T-helper 1 cell (primary cell): ENCODE data around the gene IFI44.

Source experiments
- DNase-seq, 5 donors: peaks; one replicate each; pipeline ENCODE4 v3.0.0-alpha.2; 2012 to 2020

IFI44 gene

GRCh38 chr1:78652019-78652560 is 2.5 kb downstream of the IFI44 start:
- DNase-seq, result no peak

GRCh38 chr1:78658901-78659300 is 9.3 kb downstream of the IFI44 start:
- DNase-seq, result no peak

- no peak for DNase-seq
Measured at GRCh38 chr1:78663923-78664322, 14.3 kb downstream of the IFI44 start.

GRCh38 chr1:78664763-78665162 is 15.1 kb downstream of the IFI44 start:
- DNase-seq, result no peak

- no peak for DNase-seq
Measured at GRCh38 chr1:78665809-78666208, 16.2 kb downstream of the IFI44 start.

- DNase-seq, result no peak
Measured at GRCh38 chr1:78667939-78668338, 18.3 kb downstream of the IFI44 start.

- no peak for DNase-seq
Measured at GRCh38 chr1:78668427-78668826, 18.8 kb downstream of the IFI44 start.

- DNase-seq, result no peak
Measured at GRCh38 chr1:78672428-78672827, 22.8 kb downstream of the IFI44 start.

GRCh38 chr1:78673120-78673519 is 23.5 kb downstream of the IFI44 start:
- no peak for DNase-seq

GRCh38 chr1:78676347-78676982 is 26.8 kb downstream of the IFI44 start:
- peak in 4 of 5 donors; percentile 34 to 61 (median 46) for DNase-seq

- DNase-seq, result no peak
Measured at GRCh38 chr1:78676993-78677392, 27.4 kb downstream of the IFI44 start.

- no peak for DNase-seq
Measured at GRCh38 chr1:78677788-78678187, 28.2 kb downstream of the IFI44 start.

GRCh38 chr1:78678324-78678723 is 28.7 kb downstream of the IFI44 start:
- DNase-seq, result peak in 1 of 5 donors; percentile 11

GRCh38 chr1:78681265-78681664 is 31.6 kb downstream of the IFI44 start:
- DNase-seq, result no peak

- DNase-seq, result no peak
Measured at GRCh38 chr1:78682496-78682895, 32.9 kb downstream of the IFI44 start.

GRCh38 chr1:78683079-78683478 is 33.4 kb downstream of the IFI44 start:
- DNase-seq, result no peak

GRCh38 chr1:78687315-78687714 is 37.7 kb downstream of the IFI44 start:
- DNase-seq, result no peak

- no peak for DNase-seq
Measured at GRCh38 chr1:78687914-78688313, 38.3 kb downstream of the IFI44 start.

GRCh38 chr1:78688697-78689096 is 39.1 kb downstream of the IFI44 start:
- no peak for DNase-seq

GRCh38 chr1:78690516-78690915 is 40.9 kb downstream of the IFI44 start:
- DNase-seq, result no peak

- DNase-seq, result no peak
Measured at GRCh38 chr1:78691995-78692747, 42.5 kb downstream of the IFI44 start.

- DNase-seq, result no peak
Measured at GRCh38 chr1:78699813-78700212, 50.2 kb downstream of the IFI44 start.

GRCh38 chr1:78702426-78702825 is 52.8 kb downstream of the IFI44 start:
- no peak for DNase-seq

- DNase-seq, result no peak
Measured at GRCh38 chr1:78703806-78704205, 54.2 kb downstream of the IFI44 start.
